ENCODE measurements around the gene PHOX2A. TPM values are rescaled to one million over a fixed set of nuclear protein-coding genes. Genes with fewer than 3 reads are reported as not detected.

The PHOX2A gene
- total RNA-seq, 1 experiment from 2014 or later = not detected

DNA sequence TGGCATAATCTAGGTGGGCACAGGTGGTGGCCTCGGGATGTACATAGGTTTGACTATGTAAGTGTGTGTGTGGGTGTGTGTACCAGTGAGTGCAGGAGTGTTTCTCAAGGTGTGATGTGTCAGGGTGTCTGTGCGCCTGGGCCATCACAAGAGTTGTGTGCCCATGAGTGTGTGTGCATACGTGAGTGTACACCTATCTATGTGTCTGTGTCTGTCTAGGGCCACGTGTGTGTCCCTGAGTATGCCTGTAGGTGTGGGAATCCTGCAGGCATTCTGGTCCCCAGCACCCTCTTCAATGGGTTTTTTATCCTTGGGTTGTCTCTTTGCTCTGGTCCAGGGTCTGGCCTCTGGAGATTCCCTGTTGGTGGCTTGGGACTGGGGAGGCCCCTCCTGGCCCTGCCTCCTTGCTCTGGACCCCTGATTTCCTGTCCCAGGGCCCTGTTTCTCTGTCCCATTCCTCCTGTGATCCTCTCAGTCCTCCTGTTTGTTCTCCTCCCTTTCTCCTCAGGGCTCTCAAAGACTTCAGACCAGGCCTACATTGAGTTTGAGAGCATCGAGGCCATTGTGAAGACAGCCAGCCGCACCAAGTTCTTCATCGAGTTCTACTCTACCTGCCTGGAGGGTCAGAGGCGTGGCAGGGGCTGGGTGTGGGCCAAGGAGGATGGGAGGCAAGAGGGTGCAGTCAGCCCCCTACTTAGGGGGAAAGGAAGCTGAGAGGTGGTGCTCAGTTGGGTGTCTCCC is 10.0 kb downstream of the PHOX2A start:
- Mint-ChIP-seq H3K4me1 (ENCODE audit: low read depth, unreplicated experiment) (peaks cover 3% of the 10 kb centered on the region), H3K27me3 (ENCODE audit: insufficient read depth, unreplicated experiment) (no peaks in the 10 kb centered on the region), H3K4me3 (ENCODE audit: unreplicated experiment) (no peak overlapping the region), H3K27ac (ENCODE audit: unreplicated experiment) (no peak overlapping the region), H3K36me3 (ENCODE audit: insufficient read depth, unreplicated experiment) (peaks cover 91% of the 10 kb centered on the region), H3K9me3 (ENCODE audit: unreplicated experiment) (no peaks in the 10 kb centered on the region)
- intact Hi-C loops (cut with micrococcal nuclease; ENCODE audit: unreplicated experiment) = no loop called here
- peak in 1 of 2 experiments; percentile 32 for DNase-seq
- ChIA-PET POLR2A (interaction anchor here (0.6 kb wide), 2 partner anchors 9 to 1173 kb away, joined by 7 read pairs; partner anchors contain the start of gene INPPL1), CTCF (interaction anchor here (0.6 to 1.4 kb wide), 2 partner anchors 11 to 12 kb away, joined by 5 read pairs; no protein-coding TSS in a partner anchor)
- Histone ChIP-seq H3K27me3 (replicated peaks; ENCODE audit: control insufficient read depth, insufficient read depth, low read length) (no peaks in the 10 kb centered on the region), H3K9me3 (no peaks in the 10 kb centered on the region), H3K4me1 (peaks cover 8% of the 10 kb centered on the region; the same call in 1 of the 2 replicates), H3K36me3 (ENCODE audit: control insufficient read depth, insufficient read depth, low read length) (peaks cover 26% of the 10 kb centered on the region), H3K4me3 (ENCODE audit: low read depth, low read length) (no peak overlapping the region)
- TF ChIP-seq, protein P1, sequence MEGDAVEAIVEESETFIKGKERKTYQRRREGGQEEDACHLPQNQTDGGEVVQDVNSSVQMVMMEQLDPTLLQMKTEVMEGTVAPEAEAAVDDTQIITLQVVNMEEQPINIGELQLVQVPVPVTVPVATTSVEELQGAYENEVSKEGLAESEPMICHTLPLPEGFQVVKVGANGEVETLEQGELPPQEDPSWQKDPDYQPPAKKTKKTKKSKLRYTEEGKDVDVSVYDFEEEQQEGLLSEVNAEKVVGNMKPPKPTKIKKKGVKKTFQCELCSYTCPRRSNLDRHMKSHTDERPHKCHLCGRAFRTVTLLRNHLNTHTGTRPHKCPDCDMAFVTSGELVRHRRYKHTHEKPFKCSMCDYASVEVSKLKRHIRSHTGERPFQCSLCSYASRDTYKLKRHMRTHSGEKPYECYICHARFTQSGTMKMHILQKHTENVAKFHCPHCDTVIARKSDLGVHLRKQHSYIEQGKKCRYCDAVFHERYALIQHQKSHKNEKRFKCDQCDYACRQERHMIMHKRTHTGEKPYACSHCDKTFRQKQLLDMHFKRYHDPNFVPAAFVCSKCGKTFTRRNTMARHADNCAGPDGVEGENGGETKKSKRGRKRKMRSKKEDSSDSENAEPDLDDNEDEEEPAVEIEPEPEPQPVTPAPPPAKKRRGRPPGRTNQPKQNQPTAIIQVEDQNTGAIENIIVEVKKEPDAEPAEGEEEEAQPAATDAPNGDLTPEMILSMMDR (IDR thresholded peaks at IDR 0.05; ENCODE audit: insufficient read depth in 1 of 2, low read depth in 1 of 2, low read length in 1 of 2, severe bottlenecking in 1 of 2, unreplicated experiment in 1 of 2) = no peak
- BruUV-seq (replicated peaks) = no TSS peak

DNA sequence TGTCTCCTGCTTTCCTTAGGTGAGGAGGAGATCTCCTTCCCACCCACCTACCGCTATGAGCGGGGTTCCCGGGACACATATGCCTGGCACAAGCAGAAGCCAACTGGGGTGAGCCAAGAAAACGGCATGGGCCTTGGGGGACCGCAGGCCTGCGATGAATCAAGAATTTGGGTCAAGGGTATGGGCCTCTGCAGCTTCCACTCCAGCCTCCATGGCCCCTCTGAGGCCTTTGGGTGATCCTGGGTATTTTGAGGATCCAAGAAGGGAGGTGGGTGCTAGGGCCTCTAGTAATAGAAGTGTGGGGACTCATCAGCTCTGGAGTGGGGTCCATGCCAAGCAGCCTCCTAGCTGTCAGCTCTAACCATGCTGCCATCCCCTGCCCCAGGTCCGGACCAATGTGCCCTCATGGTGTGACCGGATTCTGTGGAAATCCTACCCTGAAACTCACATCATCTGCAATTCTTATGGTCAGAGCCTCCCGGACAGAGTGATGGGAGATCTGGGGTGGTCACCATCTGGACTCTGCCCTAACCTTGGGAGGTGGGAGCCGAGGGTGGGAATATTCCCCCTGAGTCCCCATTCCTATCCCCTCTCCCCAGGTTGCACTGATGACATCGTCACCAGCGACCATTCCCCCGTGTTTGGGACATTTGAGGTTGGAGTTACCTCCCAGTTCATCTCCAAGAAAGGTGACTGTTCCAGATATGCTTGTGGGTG is 10.8 kb downstream of the PHOX2A start:
- no peak overlapping the region for H3K4me3 ChIP-seq (ENCODE audit: low read depth, low read length)
- Mint-ChIP-seq H3K9me3 (ENCODE audit: unreplicated experiment) (no peaks in the 10 kb centered on the region), H3K27ac (ENCODE audit: unreplicated experiment) (no peak overlapping the region), H3K4me1 (ENCODE audit: low read depth, unreplicated experiment) (no peaks in the 10 kb centered on the region), H3K36me3 (ENCODE audit: insufficient read depth, unreplicated experiment) (peaks cover 91% of the 10 kb centered on the region), H3K4me3 (ENCODE audit: unreplicated experiment) (no peak overlapping the region), H3K27me3 (ENCODE audit: insufficient read depth, unreplicated experiment) (no peaks in the 10 kb centered on the region)
- H3K36me3 ChIP-seq (ENCODE audit: control insufficient read depth, insufficient read depth, low read length) = peaks cover 28% of the 10 kb centered on the region
- ChIA-PET POLR2A (no interaction called here), CTCF (interaction anchor here (0.9 kb wide), 1 partner anchor 357 kb away, joined by 3 read pairs; no protein-coding TSS in a partner anchor)
- H3K4me1 ChIP-seq = 0 out of 2 replicates have a peak, but pooled peaks cover 4% of the 10 kb centered on the region
- no peaks in the 10 kb centered on the region for H3K27me3 ChIP-seq (replicated peaks; ENCODE audit: control insufficient read depth, insufficient read depth, low read length)
- BruUV-seq (replicated peaks) = no TSS peak
- TF ChIP-seq, protein P1 (IDR thresholded peaks at IDR 0.05; ENCODE audit: insufficient read depth in 1 of 2, low read depth in 1 of 2, low read length in 1 of 2, severe bottlenecking in 1 of 2, unreplicated experiment in 1 of 2) = no peak
- no peak for DNase-seq
- intact Hi-C loops (cut with micrococcal nuclease; ENCODE audit: unreplicated experiment) = no loop called here
- no peaks in the 10 kb centered on the region for H3K9me3 ChIP-seq

DNA sequence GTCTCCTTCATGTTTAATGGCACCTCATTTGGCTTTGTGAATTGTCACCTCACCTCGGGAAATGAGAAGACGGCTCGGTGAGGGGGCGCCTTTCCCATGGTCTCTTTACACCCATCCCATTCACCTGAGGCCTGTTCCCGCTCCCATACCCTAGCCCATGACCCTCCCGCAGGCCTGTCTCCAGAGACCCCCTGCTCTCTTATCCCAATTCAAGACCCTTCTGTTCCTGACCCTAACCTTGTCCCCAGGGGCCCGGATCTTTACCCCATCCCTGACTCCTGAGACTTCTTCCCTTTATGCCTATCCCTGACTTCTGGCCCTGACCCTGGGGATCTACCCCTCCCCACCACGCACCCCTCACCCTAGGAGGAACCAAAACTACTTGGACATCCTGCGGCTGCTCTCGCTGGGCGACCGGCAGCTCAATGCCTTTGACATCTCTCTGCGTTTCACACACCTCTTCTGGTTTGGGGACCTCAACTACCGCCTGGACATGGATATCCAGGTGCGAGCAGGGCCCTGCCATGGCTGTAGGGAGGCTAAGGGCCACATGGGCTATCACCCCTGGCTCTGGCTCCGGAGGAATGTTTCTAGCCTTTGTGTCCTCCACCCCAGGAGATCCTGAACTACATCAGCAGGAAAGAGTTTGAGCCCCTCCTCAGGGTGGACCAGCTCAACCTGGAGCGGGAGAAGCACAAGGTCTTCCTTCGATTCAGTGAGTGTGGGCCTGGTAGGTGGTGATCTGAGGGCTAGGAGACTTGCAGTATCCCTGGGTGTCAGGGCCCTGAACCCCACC is 11.5 kb downstream of the PHOX2A start:
- Mint-ChIP-seq H3K4me1 (ENCODE audit: low read depth, unreplicated experiment) (no peaks in the 10 kb centered on the region), H3K4me3 (ENCODE audit: unreplicated experiment) (no peak overlapping the region), H3K9me3 (ENCODE audit: unreplicated experiment) (no peaks in the 10 kb centered on the region), H3K27ac (ENCODE audit: unreplicated experiment) (no peak overlapping the region), H3K36me3 (ENCODE audit: insufficient read depth, unreplicated experiment) (peaks cover 91% of the 10 kb centered on the region), H3K27me3 (ENCODE audit: insufficient read depth, unreplicated experiment) (no peaks in the 10 kb centered on the region)
- intact Hi-C loops (cut with micrococcal nuclease; ENCODE audit: unreplicated experiment) = no loop called here
- H3K4me3 ChIP-seq (ENCODE audit: low read depth, low read length) = no peak overlapping the region
- BruUV-seq (replicated peaks) = no TSS peak
- DNase-seq = peak in 1 of 2 experiments; percentile 35
- H3K36me3 ChIP-seq (ENCODE audit: control insufficient read depth, insufficient read depth, low read length) = peaks cover 25% of the 10 kb centered on the region
- no peaks in the 10 kb centered on the region for H3K9me3 ChIP-seq
- TF ChIP-seq, protein P1 (IDR thresholded peaks at IDR 0.05; ENCODE audit: insufficient read depth in 1 of 2, low read depth in 1 of 2, low read length in 1 of 2, severe bottlenecking in 1 of 2, unreplicated experiment in 1 of 2) = no peak
- no peaks in the 10 kb centered on the region for H3K27me3 ChIP-seq (replicated peaks; ENCODE audit: control insufficient read depth, insufficient read depth, low read length)
- ChIA-PET POLR2A (no interaction called here), CTCF (interaction anchor here (0.9 kb wide), 1 partner anchor 357 kb away, joined by 3 read pairs; no protein-coding TSS in a partner anchor)
- 0 out of 2 replicates have a peak, but pooled peaks cover 3% of the 10 kb centered on the region for H3K4me1 ChIP-seq

Measured in Caco-2 (cell line).